HG02678 (cell line): ENCODE data around the gene RIC1.

Source experiments
- ATAC-seq: cut with Tn5 transposase; IDR thresholded peaks from one replicate; pipeline ENCODE4 v1.9.1; 2021; ENCODE audit warnings: mild to moderate bottlenecking, moderate library complexity; ENCODE audit not compliant: unreplicated experiment

RIC1 gene

GRCh38 chr9:5820425-5820824 lies 191.5 kb downstream of the RIC1 start:
- ATAC-seq: no peak

- ATAC-seq: no peak
These were observed 196.3 kb downstream of the RIC1 start for GRCh38 chr9:5825223-5825622.
